Stimulated activated CD4-positive, alpha-beta T cell treated with anti-CD3 and anti-CD28 coated beads, Interleukin-15, amount 100 ng/mL, for 1 hour (primary cell): ENCODE results near the gene GFOD1.
"Not testable (repeated sequence)": the region's sequence is repeated elsewhere in the genome, so short reads cannot be mapped to it uniquely, and the experiment has no call there.

Source experiments
- DNase-seq, 2 donors: peaks; one replicate each; pipeline ENCODE4 v3.0.0-alpha.2; 2020; ENCODE audit warnings: low read depth in 1 of 2, low spot score in 1 of 2

The GFOD1 gene

DNA sequence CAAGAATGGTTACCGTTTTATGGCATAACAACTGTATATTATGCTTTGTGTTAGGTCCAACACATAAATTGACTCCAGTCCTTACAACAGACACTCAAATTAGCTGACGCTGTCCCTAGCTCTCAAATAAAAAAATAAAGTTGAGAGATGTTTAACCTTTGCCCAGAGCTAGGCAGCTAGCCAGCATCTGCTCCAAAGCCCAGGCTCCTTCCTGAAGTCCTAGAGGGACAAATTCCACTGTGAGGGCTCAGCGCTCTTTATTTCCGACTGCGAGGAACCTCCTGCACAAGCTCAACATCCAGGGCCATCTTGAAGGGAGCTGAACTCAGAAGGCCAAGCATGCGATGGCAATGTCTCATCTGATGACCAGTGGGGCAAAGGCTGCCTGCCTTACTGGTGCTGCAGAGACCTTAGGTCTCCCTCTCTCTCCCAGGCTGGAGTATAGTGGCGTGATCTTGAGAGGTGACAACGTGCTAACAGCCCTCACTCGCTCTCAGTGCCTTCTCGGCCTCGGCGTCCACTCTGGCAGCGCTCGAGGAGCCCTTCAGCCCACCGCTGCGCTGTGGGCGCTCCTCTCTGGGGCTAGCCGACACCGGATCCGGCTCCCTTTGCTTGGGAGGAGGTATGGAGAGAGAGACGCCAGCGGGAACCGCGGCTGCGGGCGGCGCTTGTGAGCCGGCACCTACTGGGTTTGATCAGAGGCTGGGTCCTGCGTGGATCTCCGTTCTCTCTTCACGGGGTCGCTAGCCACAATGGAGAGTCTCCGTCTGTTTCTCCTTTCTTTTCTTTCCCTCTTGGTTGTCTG is 24.7 kb upstream of the GFOD1 start:
- no peak for DNase-seq

DNA sequence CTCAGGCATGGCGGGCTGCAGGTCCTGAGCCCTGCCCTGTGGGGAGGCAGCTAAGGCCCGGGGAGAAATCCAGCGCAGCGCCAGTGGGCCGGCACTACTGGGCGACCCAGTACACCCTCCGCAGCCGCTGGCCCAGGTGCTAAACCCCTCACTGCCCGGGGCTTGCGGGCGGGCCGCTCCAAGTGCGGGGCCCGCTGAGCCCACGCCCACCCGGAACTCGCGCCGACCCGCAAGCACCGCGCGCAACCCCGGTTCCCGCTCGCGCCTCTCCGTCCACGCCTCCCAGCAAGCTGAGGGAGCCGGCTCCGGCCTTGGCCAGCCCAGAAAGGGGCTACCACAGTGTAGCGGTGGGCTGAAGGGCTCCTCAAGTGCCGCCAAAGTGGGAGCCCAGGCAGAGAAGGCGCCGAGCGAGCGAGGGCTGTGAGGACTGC is 23.8 kb upstream of the GFOD1 start:
- not testable (repeated sequence) for DNase-seq

DNA sequence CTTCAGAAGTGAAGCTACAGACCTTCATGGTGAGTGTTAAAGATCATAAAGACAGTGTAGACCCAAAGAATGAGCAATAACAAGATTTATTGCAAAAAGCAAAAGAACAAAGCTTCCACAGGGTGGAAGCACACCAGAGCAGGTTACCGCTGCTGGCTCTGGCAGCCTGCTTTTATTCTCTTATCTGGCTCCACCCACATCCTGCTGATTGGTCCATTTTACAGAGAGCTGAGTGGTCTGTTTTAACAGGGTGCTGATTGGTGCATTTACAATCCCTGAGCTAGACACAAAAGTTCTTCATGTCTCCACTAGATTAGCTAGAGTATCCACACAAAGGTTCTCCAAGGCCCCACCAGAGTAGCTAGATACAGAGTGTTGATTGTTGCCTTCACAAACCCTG is 23.0 kb upstream of the GFOD1 start:
- DNase-seq, result not testable (repeated sequence)

GRCh38 chr6:13508711-13509705 is 21.6 kb upstream of the GFOD1 start:
- DNase-seq, result no peak

DNA sequence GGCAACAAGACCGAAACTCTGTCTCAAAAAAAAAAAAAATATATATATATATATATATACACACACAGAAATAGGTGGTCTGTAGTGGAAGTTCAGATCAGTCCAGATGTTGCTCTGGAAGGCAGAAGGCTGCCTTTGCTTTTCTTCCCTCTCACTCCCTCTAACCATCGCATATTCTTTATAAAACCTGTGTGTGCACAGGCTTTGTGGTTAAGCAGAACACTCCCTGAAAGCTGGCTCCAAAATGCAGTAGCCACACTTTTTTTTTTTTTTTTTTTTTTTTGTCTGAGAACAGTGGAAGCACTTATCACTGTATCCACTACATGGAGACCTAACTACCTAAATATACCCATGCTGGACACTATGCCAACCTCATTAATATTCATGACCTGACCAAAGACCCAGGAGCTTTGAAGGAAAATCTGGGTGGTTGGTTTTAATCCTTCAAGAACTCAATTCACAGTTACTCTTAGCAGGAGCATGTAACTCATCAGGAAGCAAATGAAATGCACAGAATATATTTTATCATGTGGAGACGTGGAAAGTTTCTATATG is 20.0 kb upstream of the GFOD1 start:
- no peak for DNase-seq

- no peak for DNase-seq
Observed at GRCh38 chr6:13505345-13505734, 17.9 kb upstream of the GFOD1 start.

GRCh38 chr6:13504611-13505344 is 17.4 kb upstream of the GFOD1 start:
- DNase-seq, result no peak

- no peak for DNase-seq
Observed at GRCh38 chr6:13500915-13501314, 13.5 kb upstream of the GFOD1 start.

GRCh38 chr6:13500264-13500663 is 12.9 kb upstream of the GFOD1 start:
- DNase-seq, result no peak

GRCh38 chr6:13496513-13497190 is 9.3 kb upstream of the GFOD1 start:
- DNase-seq, result no peak

DNA sequence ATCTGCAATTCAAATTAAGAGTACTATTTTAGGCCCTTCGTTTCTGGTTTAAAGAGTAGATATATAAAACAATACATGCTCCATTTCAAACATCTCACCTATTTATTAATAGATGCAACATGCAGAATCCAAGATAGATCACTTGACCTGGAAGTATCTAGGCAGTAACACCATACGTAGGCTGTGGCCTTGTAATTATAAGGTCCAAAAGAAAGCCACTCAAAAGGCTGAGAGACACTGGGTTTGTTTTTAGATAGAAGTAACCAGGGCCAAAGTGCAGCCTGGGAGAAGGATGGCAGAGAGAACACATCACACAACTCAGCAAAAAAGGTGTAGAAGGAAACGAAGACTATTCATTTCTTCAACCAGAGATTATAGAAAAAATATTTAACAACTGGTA is 8.4 kb upstream of the GFOD1 start:
- DNase-seq, result no peak

DNA sequence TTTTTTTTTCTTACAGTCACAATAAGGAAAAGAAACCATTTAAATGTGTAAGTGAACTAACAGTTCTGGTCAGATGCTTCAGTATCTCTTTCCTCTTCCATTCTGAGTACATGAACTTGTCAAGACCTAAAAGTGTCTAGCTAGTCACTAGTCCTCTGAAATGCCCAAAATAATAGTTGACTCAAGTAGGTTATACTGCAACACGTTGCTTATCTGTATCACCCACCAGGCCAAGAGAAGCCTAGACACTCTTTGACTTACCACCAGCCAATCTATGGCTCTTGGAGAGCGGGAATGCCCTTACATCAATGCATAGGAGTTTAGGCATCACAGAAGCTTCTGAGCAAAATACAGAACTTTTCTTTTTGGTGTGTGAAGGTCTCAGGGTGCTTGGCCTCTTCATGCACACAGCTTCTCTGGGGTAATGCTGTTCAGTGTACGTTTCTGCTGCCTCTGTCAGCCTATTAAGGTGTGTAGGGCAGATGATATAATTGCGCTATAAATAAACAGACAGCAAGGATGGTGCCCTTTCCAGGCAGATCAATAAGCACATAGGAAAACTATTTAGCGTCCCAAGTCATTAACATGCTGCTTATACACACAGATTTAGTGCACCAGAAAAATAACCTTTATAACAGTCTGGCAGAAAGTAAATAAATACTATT is 7.8 kb upstream of the GFOD1 start:
- no peak for DNase-seq

- no peak for DNase-seq
Observed at GRCh38 chr6:13494137-13494536, 6.7 kb upstream of the GFOD1 start.

DNA sequence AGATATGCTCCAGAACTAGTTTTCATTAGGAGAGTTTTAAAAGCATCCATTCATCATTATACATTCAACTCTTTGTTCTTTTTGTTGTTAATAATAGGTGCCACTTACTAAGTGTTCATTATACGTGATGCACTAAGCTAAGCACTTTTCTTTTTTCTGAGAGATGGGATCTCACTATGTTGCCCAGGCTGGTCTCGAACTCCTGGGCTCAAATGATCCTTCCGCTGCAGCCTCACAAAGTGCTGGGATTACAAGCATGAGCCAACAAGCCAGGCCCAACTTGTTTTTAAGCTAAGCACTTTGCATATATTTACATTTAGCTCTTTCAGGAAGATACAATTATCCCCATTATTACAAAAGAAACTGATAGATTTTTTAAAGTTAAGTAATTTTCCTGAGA is 5.7 kb upstream of the GFOD1 start:
- DNase-seq, result no peak

DNA sequence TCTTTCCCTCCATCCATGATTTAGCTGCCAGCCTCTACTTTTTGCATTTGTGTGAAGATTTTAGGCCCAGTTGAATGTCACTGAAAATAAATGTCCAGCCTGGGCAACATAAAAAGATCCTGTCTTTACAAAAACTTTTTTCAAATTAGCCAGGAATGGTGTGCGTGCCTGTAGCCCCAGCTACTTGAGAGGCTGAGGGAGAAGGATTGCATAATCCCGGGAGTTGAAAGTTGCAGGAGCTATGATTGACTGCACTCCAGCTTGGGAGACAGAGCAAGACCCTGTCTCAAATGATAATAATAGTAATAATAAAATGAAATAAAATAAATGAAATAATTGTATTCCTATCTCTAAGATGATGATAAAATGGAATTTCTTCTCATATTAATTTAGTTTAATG is 5.0 kb upstream of the GFOD1 start:
- DNase-seq, result no peak

DNA sequence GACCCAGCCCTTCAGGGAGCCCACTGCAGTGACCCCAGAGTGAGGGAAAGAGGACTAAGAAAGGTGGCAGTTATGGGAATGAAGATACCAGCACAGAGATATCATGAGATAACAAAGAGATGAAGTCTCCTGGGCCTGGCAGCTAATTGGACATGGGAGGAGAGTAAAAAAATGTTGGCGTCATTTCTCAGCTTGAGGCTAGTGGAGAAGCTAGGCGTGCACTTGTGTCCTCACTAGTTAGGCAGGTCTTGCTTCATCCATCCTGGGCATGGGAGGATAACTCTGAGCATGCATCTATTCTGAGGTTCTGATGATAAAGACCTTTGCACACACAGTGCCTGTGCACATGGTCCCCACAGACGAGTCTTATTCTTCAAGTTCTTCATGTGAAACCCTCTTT is 4.1 kb upstream of the GFOD1 start:
- no peak for DNase-seq

- DNase-seq, result no peak
Observed at GRCh38 chr6:13490402-13490801, 3.0 kb upstream of the GFOD1 start.

DNA sequence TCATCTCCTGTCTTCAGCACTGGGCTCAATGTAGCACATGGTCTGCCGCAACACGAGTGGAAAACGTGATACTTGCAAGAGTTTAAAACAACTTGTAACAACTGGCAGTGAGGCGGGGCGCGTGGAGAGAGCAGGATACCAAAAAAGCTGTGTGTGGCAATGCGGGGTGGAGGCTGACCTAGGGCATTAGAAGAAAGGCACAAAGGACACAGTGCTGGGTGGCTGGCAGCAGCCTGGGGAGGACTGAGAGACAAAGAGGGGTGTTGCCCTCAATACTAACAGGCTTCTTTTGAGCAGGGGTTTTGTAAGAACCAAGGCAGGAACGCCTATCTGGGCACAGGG is 1.5 kb upstream of the GFOD1 start:
- no peak for DNase-seq

DNA sequence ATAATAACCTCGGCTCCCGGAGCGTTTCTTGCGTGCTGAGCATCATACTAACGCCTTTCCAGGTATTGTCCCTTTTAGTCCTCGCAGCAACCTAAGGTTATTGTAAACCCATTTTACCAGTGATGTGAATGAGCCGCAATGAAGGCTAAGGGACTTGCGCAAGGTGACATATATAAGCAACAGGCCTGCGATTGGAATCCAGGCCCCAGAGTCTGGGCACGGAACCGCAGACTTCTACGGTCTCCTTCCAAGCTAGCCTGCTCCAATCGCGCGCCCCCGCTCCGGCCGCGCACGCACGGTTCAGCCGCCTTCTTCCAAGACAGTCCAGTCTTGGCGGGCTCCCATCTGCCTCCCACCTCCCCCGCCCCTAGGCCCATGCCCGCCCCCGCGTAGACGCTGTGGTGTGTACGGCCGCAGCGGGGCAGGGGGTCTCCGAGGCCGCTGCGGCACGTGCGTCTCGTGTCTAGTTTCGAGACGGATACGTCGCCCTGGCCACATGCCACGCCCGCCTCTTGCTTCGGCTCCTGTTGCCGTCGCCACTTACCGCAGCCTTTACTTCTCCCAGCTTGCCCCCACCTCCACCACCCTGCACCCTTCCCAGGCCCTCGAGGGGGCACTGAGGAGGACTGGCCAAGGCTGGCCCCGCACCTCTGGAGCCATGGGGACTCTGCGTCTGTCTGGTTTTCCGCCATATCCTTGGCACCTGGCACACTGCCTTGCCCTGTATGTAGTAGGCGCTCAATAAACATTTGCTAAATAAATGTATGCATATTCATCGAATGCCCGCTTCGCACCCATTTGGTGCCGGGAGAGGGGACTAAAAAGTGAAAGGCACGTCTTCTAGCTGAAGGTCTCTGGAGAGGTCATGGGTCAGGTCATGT is 855 bp upstream of the GFOD1 start:
- DNase-seq, result no peak
